Measurements from ENCODE around the gene ZDHHC18. TPM values are rescaled to one million over a fixed set of nuclear protein-coding genes. Genes with fewer than 3 reads are reported as not detected.
A peak's percentile ranks its signal among the peaks of the same experiment; 100 is the strongest.

The ZDHHC18 gene
- total RNA-seq, 1 donor, result 16.4 TPM

- no peak for TF ChIP-seq CTCF (IDR thresholded peaks at IDR 0.05; ENCODE audit: insufficient read depth, low read depth, low read length)
- H3K4me3 ChIP-seq (ENCODE audit: low read depth, low read length), result no peak overlapping the region
Observed at GRCh38 chr1:26897351-26897750, 70.9 kb downstream of the ZDHHC18 start.

DNA sequence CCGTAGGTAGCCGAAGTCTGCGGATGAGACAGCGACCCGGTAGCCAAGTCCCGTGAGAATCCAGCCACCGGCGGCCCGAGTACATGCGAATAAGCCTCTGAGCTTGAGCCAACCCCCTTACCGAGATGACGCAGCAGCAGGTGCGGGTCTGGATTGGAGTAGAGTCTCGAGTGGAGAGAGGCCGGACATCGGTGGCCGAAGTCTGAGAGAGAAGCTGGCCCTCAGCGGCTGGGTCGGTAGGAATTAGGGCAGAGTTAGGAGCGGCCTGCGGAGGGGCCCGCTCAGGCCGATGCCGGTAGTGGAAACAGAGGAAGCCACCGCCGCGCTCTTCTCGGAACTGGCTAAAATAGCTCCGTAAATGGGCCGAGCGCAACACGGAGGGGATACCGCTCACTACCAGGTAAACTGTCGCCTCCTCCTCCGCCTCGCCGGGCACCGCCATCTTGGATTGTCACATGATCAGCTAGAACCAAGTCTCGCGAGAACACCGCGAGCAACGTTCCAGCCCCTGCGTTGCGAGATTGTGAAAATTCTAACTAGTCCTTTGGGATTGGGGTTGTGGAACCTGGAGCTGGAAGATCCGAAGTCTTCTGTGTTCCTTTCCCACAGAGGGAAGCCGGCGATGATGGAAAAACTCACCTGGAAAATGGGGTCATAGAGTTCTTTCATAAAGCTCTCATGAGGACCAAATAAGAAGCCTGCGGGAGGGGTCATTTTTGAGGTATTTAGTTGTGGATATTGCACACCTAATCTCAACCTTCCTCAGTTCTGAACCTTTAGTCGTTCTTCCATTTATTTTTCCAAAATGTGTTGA lies 73.7 kb downstream of the ZDHHC18 start, which contains the start of gene GPATCH3:
GPATCH3 (minus strand) TSS at position 467 of the 814 bp plus-strand sequence; CDS start at position 442, 25 bp downstream.
- H3K4me3 ChIP-seq (ENCODE audit: low read depth, low read length), result peak within 1 kb of the TSS; percentile 98
- no peak for TF ChIP-seq CTCF (IDR thresholded peaks at IDR 0.05; ENCODE audit: insufficient read depth, low read depth, low read length)
- DNase-seq (ENCODE audit: low read depth), result peak; percentile 93

More at GRCh38 chr1:26897351-26897750, 70.9 kb downstream of the ZDHHC18 start:
- no peak for DNase-seq (ENCODE audit: low read depth)

DNA sequence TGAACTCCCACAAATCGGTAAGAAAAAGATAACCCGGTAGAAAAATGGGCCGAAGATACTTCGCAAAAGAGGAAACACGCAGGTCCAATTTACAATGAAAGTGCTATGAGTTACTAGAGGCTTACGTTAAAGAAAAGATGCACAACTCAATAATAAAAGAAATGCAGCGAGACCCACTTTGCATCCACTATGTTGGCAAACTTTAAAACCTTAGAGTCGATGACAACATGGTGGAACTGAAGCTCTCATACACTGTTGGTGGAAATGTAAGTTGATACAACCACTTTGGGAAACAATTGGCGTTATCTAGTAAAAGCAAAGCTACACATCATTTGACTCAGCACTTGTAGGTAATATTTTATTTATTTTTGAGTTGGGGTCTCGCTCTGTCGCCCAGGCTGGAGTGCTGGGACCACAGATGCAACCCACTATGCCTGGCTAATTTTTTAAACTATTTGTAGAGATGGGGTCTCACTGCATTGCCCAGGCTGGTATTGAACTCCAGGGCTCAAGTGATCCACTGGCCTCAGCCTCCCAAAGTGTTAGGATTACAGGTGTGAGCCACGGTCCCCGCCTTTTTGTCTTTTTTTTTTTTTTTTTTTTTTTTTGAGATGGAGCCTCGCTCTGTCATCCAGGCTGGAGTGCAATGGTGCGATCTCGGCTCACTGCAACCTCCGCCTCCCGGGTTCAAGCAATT lies 74.5 kb downstream of the ZDHHC18 start:
- H3K4me3 ChIP-seq (ENCODE audit: low read depth, low read length), result peak overlapping the region; percentile 98
- TF ChIP-seq CTCF (IDR thresholded peaks at IDR 0.05; ENCODE audit: insufficient read depth, low read depth, low read length), result no peak
- no peak for DNase-seq (ENCODE audit: low read depth)

Small RNAs within 50 kb of the gene (small RNA-seq; reads per million reads assigned to genes)
- not detected for gene RN7SL165P

Other genes starting within 250 kb of the ZDHHC18 start
- gene ARID1A, start 130.7 kb upstream of the ZDHHC18 start, total RNA-seq, result 24.8 and 31.1 TPM in 2 replicates
- 10.3 and 16.8 TPM in 2 replicates for gene PIGV, start 38.7 kb upstream of the ZDHHC18 start, total RNA-seq
- gene SFN, start 36.5 kb downstream of the ZDHHC18 start, total RNA-seq, result 0.32 and 0.43 TPM in 2 replicates
- gene GPN2, start 63.6 kb downstream of the ZDHHC18 start, total RNA-seq, result 9.5 and 11.9 TPM in 2 replicates
- gene GPATCH3, start 73.8 kb downstream of the ZDHHC18 start, total RNA-seq, result 7.3 and 8.7 TPM in 2 replicates
- not detected in 2 replicates for gene NR0B2, start 87.3 kb downstream of the ZDHHC18 start, total RNA-seq
- 19.0 and 21.9 TPM in 2 replicates for gene NUDC, start 95.1 kb downstream of the ZDHHC18 start, total RNA-seq
- not detected in 2 replicates for gene KDF1, start 133.8 kb downstream of the ZDHHC18 start, total RNA-seq
- 13.2 and 27.6 TPM in 2 replicates for gene TRNP1, start 167.0 kb downstream of the ZDHHC18 start, total RNA-seq
- gene TENT5B, start 186.2 kb downstream of the ZDHHC18 start, total RNA-seq, result 9.7 and 15.5 TPM in 2 replicates

Measured in fibroblast of villous mesenchyme (primary cell).